Astrocyte (in vitro differentiated cells and primary cell): ENCODE results near the gene PRR15L.
"Not testable (repeated sequence)": the region's sequence is repeated elsewhere in the genome, so short reads cannot be mapped to it uniquely, and the experiment has no call there.

Experiments used
- EZH2 ChIP-seq: IDR thresholded peaks from 2 replicates; pipeline ENCODE4 v1.6.1; 2012; ENCODE audit warnings: mild to moderate bottlenecking, low read length, inconsistent platforms; ENCODE audit not compliant: insufficient read depth
- TF ChIP-seq, protein P1 (sequence below): IDR thresholded peaks from 2 replicates; pipeline ENCODE4 v1.5.1; 2011; ENCODE audit warnings: low read depth, mild to moderate bottlenecking, inconsistent platforms, low read length, moderate library complexity; ENCODE audit not compliant: insufficient read depth

DNA sequence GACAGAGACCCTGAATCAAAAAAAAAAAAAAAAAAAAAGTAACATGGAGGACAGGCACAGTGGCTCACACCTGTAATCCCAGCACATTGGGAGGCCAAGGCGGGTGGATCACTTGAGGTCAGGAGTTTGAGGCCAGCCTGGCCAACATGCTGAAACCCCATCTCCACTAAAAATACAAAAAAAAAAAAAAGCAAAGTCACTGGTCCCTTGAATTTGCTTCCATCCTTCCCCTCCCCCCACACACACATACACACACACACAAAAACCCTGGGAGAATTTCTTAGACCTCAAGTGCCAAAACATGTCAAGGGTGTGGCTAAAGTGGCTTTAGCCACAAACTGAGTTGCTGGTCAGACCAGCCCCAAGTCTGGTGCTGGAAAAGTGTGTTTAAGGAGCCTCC is 30.8 kb upstream of the PRR15L start:
- TF ChIP-seq, protein P1, sequence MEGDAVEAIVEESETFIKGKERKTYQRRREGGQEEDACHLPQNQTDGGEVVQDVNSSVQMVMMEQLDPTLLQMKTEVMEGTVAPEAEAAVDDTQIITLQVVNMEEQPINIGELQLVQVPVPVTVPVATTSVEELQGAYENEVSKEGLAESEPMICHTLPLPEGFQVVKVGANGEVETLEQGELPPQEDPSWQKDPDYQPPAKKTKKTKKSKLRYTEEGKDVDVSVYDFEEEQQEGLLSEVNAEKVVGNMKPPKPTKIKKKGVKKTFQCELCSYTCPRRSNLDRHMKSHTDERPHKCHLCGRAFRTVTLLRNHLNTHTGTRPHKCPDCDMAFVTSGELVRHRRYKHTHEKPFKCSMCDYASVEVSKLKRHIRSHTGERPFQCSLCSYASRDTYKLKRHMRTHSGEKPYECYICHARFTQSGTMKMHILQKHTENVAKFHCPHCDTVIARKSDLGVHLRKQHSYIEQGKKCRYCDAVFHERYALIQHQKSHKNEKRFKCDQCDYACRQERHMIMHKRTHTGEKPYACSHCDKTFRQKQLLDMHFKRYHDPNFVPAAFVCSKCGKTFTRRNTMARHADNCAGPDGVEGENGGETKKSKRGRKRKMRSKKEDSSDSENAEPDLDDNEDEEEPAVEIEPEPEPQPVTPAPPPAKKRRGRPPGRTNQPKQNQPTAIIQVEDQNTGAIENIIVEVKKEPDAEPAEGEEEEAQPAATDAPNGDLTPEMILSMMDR: not testable (repeated sequence)
- TF ChIP-seq EZH2: not testable (repeated sequence)
